Aorta (tissue), 5 donors: ENCODE measurements around the gene TSPAN3. TPM values are rescaled to one million over a fixed set of nuclear protein-coding genes. Genes with fewer than 3 reads are reported as not detected.

ENCODE experiments used
- ATAC-seq: fragments of 200-7000 bp; cut with Tn5 transposase; one replicate; pipeline ENCODE4 v1.9.1; 2022; ENCODE audit warnings: moderate library complexity; ENCODE audit not compliant: low FRiP score
- DNase-seq, 2 donors: peaks; one replicate each; pipeline ENCODE4 v3.0.0-alpha.2; 2020
- H3K27ac ChIP-seq, 2 donors: one replicate each; pipeline ENCODE4 v1.5.1; 2013; ENCODE audit warnings: low read length in 2 of 2, mild to moderate bottlenecking in 2 of 2, moderate library complexity in 2 of 2, control low read depth in 1 of 2, inconsistent platforms in 1 of 2, low read depth in 1 of 2
- H3K27me3 ChIP-seq, 2 donors: one replicate each; pipeline ENCODE4 v1.6.1; 2013; ENCODE audit warnings: control low read depth in 1 of 2, low read length in 1 of 2, mild to moderate bottlenecking in 1 of 2, moderate library complexity in 1 of 2; ENCODE audit not compliant: insufficient read depth in 2 of 2, control insufficient read depth in 1 of 2
- H3K36me3 ChIP-seq, 2 donors: one replicate each; pipeline ENCODE4 v1.6.1; 2013; ENCODE audit warnings: control low read depth in 1 of 2, low read length in 1 of 2, mild to moderate bottlenecking in 1 of 2; ENCODE audit not compliant: insufficient read depth in 2 of 2, control insufficient read depth in 1 of 2
- H3K4me1 ChIP-seq, 2 donors: one replicate each; pipeline ENCODE4 v1.6.1; 2013; ENCODE audit warnings: low read length in 2 of 2, control low read depth in 1 of 2, mild to moderate bottlenecking in 1 of 2, moderate library complexity in 1 of 2; ENCODE audit not compliant: insufficient read depth in 2 of 2, control insufficient read depth in 1 of 2
- H3K4me3 ChIP-seq, 2 donors: one replicate each; pipeline ENCODE4 v1.5.1; 2013; ENCODE audit warnings: low read length in 2 of 2, control low read depth in 1 of 2, mild to moderate bottlenecking in 1 of 2
- H3K9me3 ChIP-seq: one replicate; pipeline ENCODE4 v1.6.1; 2013; ENCODE audit warnings: mild to moderate bottlenecking, low read length; ENCODE audit not compliant: control insufficient read depth
- WGBS, 2 donors: extraction: QIAGEN DNeasy Blood & Tissue Kit; methylation state at CpG; one replicate each; pipeline ENCODE4 v1.1.7; 2013; 5-methylcytosine and 5-hydroxymethylcytosine counted together
- intact Hi-C, 2 donors: fragments of 100-400 bp; cut with DNase I; formaldehyde crosslinking; loops; one replicate each; pipeline versions ENCODE4 v1.14.2 to v1.15.0; 2022
- polyA plus RNA-seq, 2 donors: library from polyadenylated mRNA; stranded (reverse); fragments of 200-250 nt; gene quantifications; one replicate each; pipeline ENCODE4 v1.2.3, GENCODE V29; 2013
- total RNA-seq, 2 donors: library from RNA; stranded (reverse); fragmentation: NEBNext Ultra II Directional; extraction: Animal tissue kit (Norgen Biotek cat#: 25700); gene quantifications; one replicate each; pipeline ENCODE4 v1.2.1, GENCODE V29; 2021
- donor health status: healthy with polysubstance abuse.
- donor health status: Bipolar disorder and iron deficiency.
- donor health status: DM: no; HTN: no; CAD: no.
- donor health status: DM: no; HTN: no; CAD: no.
- donor health status: DM: yes; HTN: yes; CAD: no.

TSPAN3 gene
- total and polyA plus RNA-seq, 4 donors, result 106 to 123 (median 114) TPM

GRCh38 chr15:77016321-77016695 is 54.6 kb downstream of the TSPAN3 start:
- 88 to 94% methylated on average over 3 of the region's 3 CpGs for WGBS, 2 donors
- Histone ChIP-seq H3K4me1 (no peaks in the 10 kb centered on the region), H3K4me3 (no peak overlapping the region), H3K9me3 (no peaks in the 10 kb centered on the region), H3K27me3 (no peaks in the 10 kb centered on the region), H3K27ac (no peak overlapping the region), H3K36me3 (no peaks in the 10 kb centered on the region)
- ATAC-seq (no peak), DNase-seq (peak in 1 of 2 donors; percentile 41)
- intact Hi-C loops, result no loop called here

GRCh38 chr15:77015646-77016320 is 55.1 kb downstream of the TSPAN3 start:
- WGBS, 2 donors, result 50 to 55% methylated on average over 20 to 21 of the region's 21 CpGs
- Histone ChIP-seq H3K27me3 (no peaks in the 10 kb centered on the region), H3K27ac (no peak overlapping the region), H3K9me3 (no peaks in the 10 kb centered on the region), H3K4me3 (no peak overlapping the region), H3K4me1 (no peaks in the 10 kb centered on the region), H3K36me3 (no peaks in the 10 kb centered on the region)
- ATAC-seq (no peak), DNase-seq (peak in 1 of 2 donors; percentile 73)
- intact Hi-C loops, result no loop called here

DNA sequence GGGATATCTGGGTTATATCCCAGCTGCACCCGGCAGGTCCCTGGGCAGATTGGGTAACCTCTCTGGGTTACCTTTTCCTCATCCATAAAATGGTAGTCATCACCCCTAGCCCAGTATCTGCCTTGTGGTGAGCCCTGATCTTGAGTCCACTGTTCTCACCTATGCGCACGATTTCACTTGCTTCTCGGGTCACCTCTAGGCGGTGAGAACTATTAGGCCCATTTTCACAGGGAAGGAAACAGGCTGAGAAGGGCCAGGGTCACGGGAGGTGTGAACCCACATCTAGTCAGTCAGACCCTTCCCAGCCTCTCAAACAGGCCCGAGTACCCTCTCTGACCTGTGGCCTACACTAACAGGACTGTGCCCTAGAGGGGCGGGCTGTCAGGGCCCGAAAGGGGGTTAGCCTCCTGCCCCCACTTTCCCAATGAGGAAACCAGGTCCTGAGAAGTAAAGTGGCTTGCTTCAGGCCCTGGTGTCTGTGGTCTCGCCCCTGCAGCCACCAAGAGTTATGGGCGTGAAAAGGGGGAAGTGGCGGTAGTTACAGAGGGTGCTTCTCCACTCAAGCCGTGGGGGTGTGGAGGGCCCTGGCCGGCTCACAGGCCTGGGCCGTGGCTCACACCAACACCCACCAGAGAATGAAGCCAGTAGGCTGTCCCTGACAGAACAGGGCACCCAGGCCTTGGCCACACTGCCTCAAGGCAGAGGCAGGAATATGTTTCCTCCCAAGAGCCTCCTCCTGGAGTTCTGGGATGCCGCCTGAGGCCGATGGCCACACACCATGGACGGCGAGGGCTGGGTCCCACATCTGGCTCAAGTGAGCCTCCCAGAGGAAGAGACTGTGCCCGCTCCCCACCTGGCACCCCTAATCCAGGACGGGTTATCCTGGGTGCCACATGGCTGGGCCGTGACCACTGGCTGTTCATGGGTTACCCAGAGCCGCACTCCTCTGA is 56.5 kb downstream of the TSPAN3 start:
- H3K9me3 ChIP-seq, result no peaks in the 10 kb centered on the region
- 88 to 90% methylated on average over 23 of the region's 23 CpGs for WGBS, 2 donors
- H3K4me1 ChIP-seq, result no peaks in the 10 kb centered on the region
- no peak overlapping the region for H3K27ac ChIP-seq
- H3K36me3 ChIP-seq, result no peaks in the 10 kb centered on the region
- intact Hi-C loops, result no loop called here
- H3K4me3 ChIP-seq, result no peak overlapping the region
- DNase-seq, result peak; percentile 71 to 73
- ATAC-seq, result no peak
- no peaks in the 10 kb centered on the region for H3K27me3 ChIP-seq

DNA sequence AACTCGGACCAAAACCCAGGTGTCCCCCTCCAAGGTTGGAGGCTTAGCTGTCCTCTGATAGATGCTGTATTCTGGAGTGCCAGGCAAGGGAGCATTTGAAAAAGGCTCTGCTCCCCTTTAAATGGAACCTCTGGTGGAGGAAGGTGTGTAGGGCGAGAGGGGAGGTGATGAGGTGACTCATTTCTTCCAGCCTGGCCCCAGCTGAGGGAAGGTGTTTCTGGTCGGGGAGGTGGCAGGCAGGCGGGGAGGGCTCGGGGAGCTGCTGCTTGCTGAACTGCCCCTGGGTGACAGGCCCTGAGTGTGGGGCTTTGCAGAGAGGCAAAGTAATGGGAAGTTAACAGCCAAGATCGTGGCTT is 57.2 kb downstream of the TSPAN3 start:
- Histone ChIP-seq H3K9me3 (no peaks in the 10 kb centered on the region), H3K27me3 (no peaks in the 10 kb centered on the region), H3K27ac (no peak overlapping the region), H3K36me3 (no peaks in the 10 kb centered on the region), H3K4me3 (no peak overlapping the region), H3K4me1 (no peaks in the 10 kb centered on the region)
- DNase-seq (no peak), ATAC-seq (no peak)
- 84 to 87% methylated on average over 6 of the region's 6 CpGs for WGBS, 2 donors
- intact Hi-C loops, result no loop called here

DNA sequence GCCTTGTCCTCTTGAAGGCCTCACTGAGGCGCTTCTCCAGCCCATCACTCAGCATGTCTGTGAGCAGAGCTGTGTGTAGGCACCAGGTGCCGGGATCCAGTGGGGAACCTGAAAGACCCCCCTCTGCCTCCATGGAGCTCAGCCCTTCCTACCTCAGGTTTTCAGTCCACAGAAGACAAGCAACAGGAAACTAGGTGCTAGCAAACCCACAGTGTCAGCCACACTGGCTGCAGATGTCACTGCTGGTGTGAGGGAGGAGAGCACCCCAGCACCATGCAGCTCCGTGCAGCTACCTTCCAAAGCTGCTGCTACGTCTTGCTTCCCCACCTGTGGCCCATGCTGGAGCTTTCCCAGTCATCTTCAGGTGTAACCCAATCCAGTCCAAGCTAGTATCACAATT is 58.0 kb downstream of the TSPAN3 start:
- Histone ChIP-seq H3K27ac (no peak overlapping the region), H3K4me3 (no peak overlapping the region), H3K27me3 (no peaks in the 10 kb centered on the region), H3K4me1 (no peaks in the 10 kb centered on the region), H3K9me3 (no peaks in the 10 kb centered on the region), H3K36me3 (no peaks in the 10 kb centered on the region)
- intact Hi-C loops, result no loop called here
- 68 to 71% methylated on average over 4 of the region's 4 CpGs for WGBS, 2 donors
- DNase-seq (no peak), ATAC-seq (no peak)

DNA sequence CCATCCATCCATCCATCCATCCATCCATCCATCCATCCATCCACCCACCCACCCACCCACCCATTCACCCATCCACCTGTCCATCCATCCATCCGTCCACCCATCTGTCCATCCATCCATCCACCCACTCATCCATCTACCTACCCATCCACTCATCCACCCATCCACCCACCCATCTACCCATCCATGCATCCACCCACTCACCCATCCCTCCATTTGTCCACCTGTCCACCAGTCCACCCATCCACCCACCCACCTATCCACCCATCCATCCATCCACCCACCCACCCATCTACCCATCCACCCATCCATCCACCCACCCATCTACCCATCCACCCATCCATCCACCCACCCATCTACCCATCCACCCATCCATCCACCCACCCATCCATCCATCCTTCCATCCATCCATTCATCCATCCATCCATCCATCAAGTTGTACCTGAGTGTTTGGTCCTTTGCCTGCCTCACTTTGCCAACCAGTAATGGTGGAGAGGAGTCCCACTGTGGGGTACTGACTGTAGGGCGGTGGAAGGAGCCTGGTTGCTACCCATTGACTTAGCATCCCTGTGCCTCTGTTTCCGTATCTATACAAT is 58.7 kb downstream of the TSPAN3 start:
- H3K36me3 ChIP-seq, result no peaks in the 10 kb centered on the region
- no peak overlapping the region for H3K4me3 ChIP-seq
- no peaks in the 10 kb centered on the region for H3K4me1 ChIP-seq
- H3K27me3 ChIP-seq, result no peaks in the 10 kb centered on the region
- no peak for ATAC-seq
- no peaks in the 10 kb centered on the region for H3K9me3 ChIP-seq
- intact Hi-C loops, result no loop called here
- WGBS, 2 donors, result 95 to 100% methylated on average over 3 of the region's 3 CpGs
- H3K27ac ChIP-seq, result no peak overlapping the region
- DNase-seq, result no peak

- no peaks in the 10 kb centered on the region for H3K4me1 ChIP-seq
- H3K4me3 ChIP-seq, result no peak overlapping the region
- H3K27ac ChIP-seq, result no peak overlapping the region
- DNase-seq (no peak), ATAC-seq (no peak)
- H3K9me3 ChIP-seq, result no peaks in the 10 kb centered on the region
- intact Hi-C loops, result no loop called here
- 80 to 89% methylated on average over 4 of the region's 4 CpGs for WGBS, 2 donors
- no peaks in the 10 kb centered on the region for H3K36me3 ChIP-seq
- H3K27me3 ChIP-seq, result no peaks in the 10 kb centered on the region
Measured at GRCh38 chr15:77010857-77011256, 60.1 kb downstream of the TSPAN3 start.

DNA sequence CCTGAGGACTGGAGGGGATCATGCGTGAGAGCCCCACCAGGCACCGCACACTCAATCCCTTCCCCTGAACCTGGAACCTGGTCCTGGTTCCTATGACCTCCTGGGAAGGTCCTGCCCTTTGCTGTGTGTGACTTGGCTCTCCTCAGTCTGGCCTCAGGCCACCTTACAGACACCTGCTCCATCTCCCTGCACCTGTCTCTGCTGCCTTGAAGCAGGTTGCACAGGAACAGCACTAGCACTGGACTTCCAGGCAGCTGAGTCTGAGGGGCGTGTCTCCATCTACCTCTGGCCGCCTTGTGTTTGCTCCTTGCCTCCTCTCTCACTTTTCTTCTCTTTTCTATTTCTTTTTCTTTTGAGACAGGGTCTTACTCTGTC is 60.6 kb downstream of the TSPAN3 start:
- no peaks in the 10 kb centered on the region for H3K4me1 ChIP-seq
- no peak for DNase-seq
- H3K9me3 ChIP-seq, result no peaks in the 10 kb centered on the region
- H3K4me3 ChIP-seq, result no peak overlapping the region
- no peaks in the 10 kb centered on the region for H3K36me3 ChIP-seq
- 94 to 96% methylated on average over 4 of the region's 4 CpGs for WGBS, 2 donors
- intact Hi-C loops, result no loop called here
- H3K27ac ChIP-seq, result no peak overlapping the region
- peak; percentile 9 for ATAC-seq
- H3K27me3 ChIP-seq, result no peaks in the 10 kb centered on the region
